Heart left ventricle (tissue), 13 donors: ENCODE measurements around the gene KDM8.

Experiments
- POLR2A ChIP-seq, 2 donors: fragments of 450-650 bp; IDR thresholded peaks; one replicate each; pipeline ENCODE4 v1.6.1; 2017; ENCODE audit warnings: antibody characterized with exemption in 2 of 2, mild to moderate bottlenecking in 2 of 2, moderate library complexity in 2 of 2
- TF ChIP-seq, protein P1 (sequence below), 12 donors: fragments of 200-600 bp; sonication (generic) in 4 of 12; IDR thresholded peaks; one replicate each; pipeline versions ENCODE4 v1.5.0 to v1.8.0; 2018 to 2022; ENCODE audit warnings: antibody characterized with exemption in 12 of 12, mild to moderate bottlenecking in 5 of 12
- donor health status: ischemic (EF 13 %, LVEDD 7.1; RV severe dilation, severe dysfunction).
- donor health status: DM: no; HTN: yes; CAD: no.
- donor health status: DM: no; HTN: no; CAD: no.
- donor health status: ischemic (EF 25% LVEDD 6.9; RV normal size, moderate dysfunction).
- donor health status: ischemic (EF 25% LVEDD 5.7; RV mildly dilated, moderate dysfunction).
- donor health status: ischemic (EF 35%, LVEDD 5.7; RV mildly dilated, moderate dysfunction).
- donor health status: nonischemic (EF 11% LVEDD 7.7; RV severe dilation, severe dysfunction).
- donor health status: DM: yes; HTN: yes; CAD: no.
- donor health status: PGD.
- donor health status: ischemic (EF 29% LVEDD 5.4; RV normal size, mild dysfunction).
- donor health status: nonischemic (EF 23%, LVEDD 6.1; RV moderate dilation, normal function).

- TF ChIP-seq, protein P1, sequence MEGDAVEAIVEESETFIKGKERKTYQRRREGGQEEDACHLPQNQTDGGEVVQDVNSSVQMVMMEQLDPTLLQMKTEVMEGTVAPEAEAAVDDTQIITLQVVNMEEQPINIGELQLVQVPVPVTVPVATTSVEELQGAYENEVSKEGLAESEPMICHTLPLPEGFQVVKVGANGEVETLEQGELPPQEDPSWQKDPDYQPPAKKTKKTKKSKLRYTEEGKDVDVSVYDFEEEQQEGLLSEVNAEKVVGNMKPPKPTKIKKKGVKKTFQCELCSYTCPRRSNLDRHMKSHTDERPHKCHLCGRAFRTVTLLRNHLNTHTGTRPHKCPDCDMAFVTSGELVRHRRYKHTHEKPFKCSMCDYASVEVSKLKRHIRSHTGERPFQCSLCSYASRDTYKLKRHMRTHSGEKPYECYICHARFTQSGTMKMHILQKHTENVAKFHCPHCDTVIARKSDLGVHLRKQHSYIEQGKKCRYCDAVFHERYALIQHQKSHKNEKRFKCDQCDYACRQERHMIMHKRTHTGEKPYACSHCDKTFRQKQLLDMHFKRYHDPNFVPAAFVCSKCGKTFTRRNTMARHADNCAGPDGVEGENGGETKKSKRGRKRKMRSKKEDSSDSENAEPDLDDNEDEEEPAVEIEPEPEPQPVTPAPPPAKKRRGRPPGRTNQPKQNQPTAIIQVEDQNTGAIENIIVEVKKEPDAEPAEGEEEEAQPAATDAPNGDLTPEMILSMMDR (IDR thresholded peaks at IDR 0.05): no peak
- no peak for TF ChIP-seq POLR2A (IDR thresholded peaks at IDR 0.05)
Measured at GRCh38 chr16:27195076-27195741, 8.1 kb upstream of the KDM8 start.
